ENCODE data around the gene OR10C1. TPM values are rescaled to one million over a fixed set of nuclear protein-coding genes. Genes with fewer than 3 reads are reported as not detected.

OR10C1 gene
- total RNA-seq, 1 experiment from 2014 or later, result not detected

DNA sequence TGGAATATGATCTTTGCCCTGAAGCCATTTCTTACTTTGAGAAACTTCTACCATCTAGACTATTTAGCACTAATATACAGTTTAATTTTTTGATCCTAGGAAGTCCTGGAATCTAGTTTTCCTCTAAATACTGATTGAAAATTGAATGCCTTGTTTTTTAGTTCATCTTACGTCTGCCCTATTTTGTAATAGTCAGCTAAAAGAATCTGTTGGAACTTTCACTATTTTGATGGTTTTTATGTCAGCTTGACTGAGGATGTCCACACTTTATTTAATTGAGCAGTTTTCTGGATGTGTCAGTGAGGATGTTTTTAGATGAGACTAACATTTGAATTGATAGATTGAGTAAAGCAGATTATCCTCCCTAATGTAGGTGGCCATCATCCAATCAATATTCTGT, 35.3 kb upstream of the OR10C1 start:
- Histone ChIP-seq H3K4me3 (ENCODE audit: low read depth, low read length, poor library complexity, severe bottlenecking) (no peak overlapping the region), H3K27me3 (replicated peaks; ENCODE audit: insufficient read depth, low read depth, low read length, poor library complexity) (peaks cover 2% of the 10 kb centered on the region), H3K9me3 (ENCODE audit: low read depth, low read length, poor library complexity, severe bottlenecking) (no peaks in the 10 kb centered on the region), H3K27ac (ENCODE audit: low read depth, low read length, poor library complexity, severe bottlenecking) (no peak overlapping the region), H3K36me3 (ENCODE audit: insufficient read depth, low read length, poor library complexity, severe bottlenecking) (no peaks in the 10 kb centered on the region), H3K4me1 (ENCODE audit: insufficient read depth, low read length, poor library complexity, severe bottlenecking) (no peaks in the 10 kb centered on the region)
- ChIA-PET POLR2A (ENCODE audit: low non-redundant PET) (no interaction called here), CTCF (no interaction called here)
- DNase-seq (ENCODE audit: low spot score), result no peak
- intact Hi-C loops (cut with micrococcal nuclease; ENCODE audit: unreplicated experiment), result no loop called here
- no TSS peak for BruUV-seq (replicated peaks)
- TF ChIP-seq CTCF (conservative IDR thresholded peaks at IDR 0.05; ENCODE audit: low read depth, low read length), result no peak
- TF ChIP-seq EZH2 (IDR thresholded peaks at IDR 0.05; ENCODE audit: borderline replicate concordance, low read depth, low read length, poor library complexity, severe bottlenecking), result no peak

DNA sequence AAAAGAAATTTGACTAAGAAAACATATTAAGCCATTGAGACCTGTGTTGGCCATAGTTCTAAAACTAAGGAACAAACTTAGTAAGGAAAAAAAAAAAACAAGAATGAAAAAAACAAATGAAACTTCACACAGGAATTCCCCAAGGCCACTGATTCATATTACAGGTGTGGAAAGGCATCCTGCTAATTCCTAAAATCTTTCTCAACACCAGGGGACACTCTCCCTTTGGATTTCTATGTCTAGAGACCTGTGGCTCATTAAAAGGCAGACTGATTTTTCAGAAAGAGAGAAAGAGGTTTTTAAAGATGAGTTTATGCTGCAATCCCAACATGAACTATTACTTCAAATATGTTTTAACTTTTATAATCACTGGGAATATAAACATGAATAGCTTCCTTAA, 24.5 kb upstream of the OR10C1 start, which contains the start of gene OR12D1:
Gene OR12D1 (plus strand): TSS at position 341 of the 400 bp plus-strand sequence.
- H3K27me3 ChIP-seq (replicated peaks; ENCODE audit: insufficient read depth, low read depth, low read length, poor library complexity), result peaks cover 18% of the 10 kb centered on the region
- no peaks in the 10 kb centered on the region for H3K4me1 ChIP-seq (ENCODE audit: insufficient read depth, low read length, poor library complexity, severe bottlenecking)
- CTCF ChIA-PET, result no interaction called here
- no peak for TF ChIP-seq EZH2 (IDR thresholded peaks at IDR 0.05; ENCODE audit: borderline replicate concordance, low read depth, low read length, poor library complexity, severe bottlenecking)
- TF ChIP-seq CTCF (conservative IDR thresholded peaks at IDR 0.05; ENCODE audit: low read depth, low read length), result no peak
- H3K27ac ChIP-seq (ENCODE audit: low read depth, low read length, poor library complexity, severe bottlenecking), result no peak within 1 kb of the TSS
- POLR2A ChIA-PET (ENCODE audit: low non-redundant PET), result no interaction called here
- H3K4me3 ChIP-seq (ENCODE audit: low read depth, low read length, poor library complexity, severe bottlenecking), result no peak within 1 kb of the TSS
- intact Hi-C loops (cut with micrococcal nuclease; ENCODE audit: unreplicated experiment), result no loop called here
- no peaks in the 10 kb centered on the region for H3K9me3 ChIP-seq (ENCODE audit: low read depth, low read length, poor library complexity, severe bottlenecking)
- no TSS peak for BruUV-seq (replicated peaks)
- H3K36me3 ChIP-seq (ENCODE audit: insufficient read depth, low read length, poor library complexity, severe bottlenecking), result no peaks in the 10 kb centered on the region
- DNase-seq (ENCODE audit: low spot score), result no peak

GRCh38 chr6:29419516-29419915, 19.6 kb upstream of the OR10C1 start:
- CTCF ChIA-PET, result no interaction called here
- POLR2A ChIA-PET (ENCODE audit: low non-redundant PET), result no interaction called here
- Histone ChIP-seq H3K36me3 (ENCODE audit: insufficient read depth, low read length, poor library complexity, severe bottlenecking) (no peaks in the 10 kb centered on the region), H3K27ac (ENCODE audit: low read depth, low read length, poor library complexity, severe bottlenecking) (no peak overlapping the region), H3K4me1 (ENCODE audit: insufficient read depth, low read length, poor library complexity, severe bottlenecking) (no peaks in the 10 kb centered on the region), H3K4me3 (ENCODE audit: low read depth, low read length, poor library complexity, severe bottlenecking) (no peak overlapping the region), H3K9me3 (ENCODE audit: low read depth, low read length, poor library complexity, severe bottlenecking) (peaks cover 6% of the 10 kb centered on the region), H3K27me3 (replicated peaks; ENCODE audit: insufficient read depth, low read depth, low read length, poor library complexity) (peaks cover 31% of the 10 kb centered on the region)
- no peak for DNase-seq (ENCODE audit: low spot score)
- TF ChIP-seq CTCF (conservative IDR thresholded peaks at IDR 0.05; ENCODE audit: low read depth, low read length) (no peak), EZH2 (IDR thresholded peaks at IDR 0.05; ENCODE audit: borderline replicate concordance, low read depth, low read length, poor library complexity, severe bottlenecking) (no peak)
- intact Hi-C loops (cut with micrococcal nuclease; ENCODE audit: unreplicated experiment), result no loop called here
- no TSS peak for BruUV-seq (replicated peaks)
